Measurements from ENCODE around the gene C1QTNF7. TPM values are rescaled to one million over a fixed set of nuclear protein-coding genes. Genes with fewer than 3 reads are reported as not detected.

C1QTNF7 gene
- total and polyA plus RNA-seq, 2 of the 13 experiments (the other 11 are each of a cell fraction or from before 2014, with no cell fraction given) = not detected

DNA sequence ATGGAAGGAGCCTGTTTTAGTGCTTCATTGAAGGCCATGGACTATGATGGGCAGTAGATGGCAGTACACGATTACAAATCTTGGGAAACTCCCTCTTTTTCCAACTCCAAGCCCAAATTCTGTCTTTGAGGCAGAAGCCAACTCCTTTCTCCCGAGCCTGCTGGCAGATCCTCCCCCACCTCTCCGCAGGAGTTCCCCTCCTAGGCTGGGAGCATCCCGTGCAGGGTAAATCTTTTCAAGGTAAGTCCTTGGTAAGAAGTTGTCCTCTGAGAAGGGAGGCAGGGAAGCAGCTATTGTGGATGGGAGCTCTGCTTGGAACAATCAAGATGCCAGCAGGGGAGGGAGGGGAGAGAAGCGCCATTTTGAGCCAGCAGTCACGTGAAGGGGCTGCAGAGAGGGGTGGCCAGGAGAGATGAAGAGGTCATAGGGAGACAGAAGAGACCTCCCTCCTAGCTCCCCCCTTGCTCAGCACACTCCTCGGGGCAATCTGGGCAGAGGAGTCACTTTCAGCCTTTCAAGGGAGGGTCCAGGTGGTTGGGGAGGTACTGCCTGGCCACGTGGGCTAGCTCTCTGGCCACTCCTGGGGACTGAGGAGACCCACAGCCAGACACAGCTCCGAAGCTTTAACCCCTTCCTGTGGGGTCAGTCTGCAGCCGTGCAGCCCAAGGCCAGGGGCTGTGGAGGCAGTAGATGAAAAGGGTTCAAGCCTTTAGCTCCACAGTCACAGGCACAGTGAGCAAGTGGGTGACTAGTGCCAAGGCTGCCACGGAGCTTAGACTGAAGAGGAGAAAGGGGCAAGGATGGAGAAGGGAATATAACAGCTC, 51.5 kb downstream of the C1QTNF7 start (continued):
- no peak for TF ChIP-seq HNF4A (CRISPR knock-in tag; IDR thresholded peaks at IDR 0.05)
- no peak for TF ChIP-seq ATF1 (CRISPR knock-in tag; IDR thresholded peaks at IDR 0.05)
- TF ChIP-seq ZNF276 (CRISPR knock-in tag; IDR thresholded peaks at IDR 0.05; ENCODE audit: low read depth) = no peak
- no peak for TF ChIP-seq MLLT10 (CRISPR knock-in tag; IDR thresholded peaks at IDR 0.05)
- 0 out of 2 replicates have a peak, but pooled peaks have one; percentile 60 for TF ChIP-seq ARHGAP35 (CRISPR knock-in tag; IDR thresholded peaks at IDR 0.05; ENCODE audit: borderline replicate concordance)
- no peak for TF ChIP-seq ZSCAN9 (CRISPR knock-in tag; IDR thresholded peaks at IDR 0.05; ENCODE audit: borderline replicate concordance)
- TF ChIP-seq CTCF (CRISPR knock-in tag; IDR thresholded peaks at IDR 0.05) = peak; percentile 86
- TF ChIP-seq ZNF563 (CRISPR knock-in tag; IDR thresholded peaks at IDR 0.05) = no peak
- no peak for TF ChIP-seq PCBP1 (IDR thresholded peaks at IDR 0.05; ENCODE audit: borderline replicate concordance, low read depth, low read length)
- no peak for TF ChIP-seq PREB (CRISPR knock-in tag; IDR thresholded peaks at IDR 0.05)
- TF ChIP-seq MED1 (CRISPR knock-in tag; IDR thresholded peaks at IDR 0.05) = no peak
- TF ChIP-seq HMGXB4 (CRISPR knock-in tag; IDR thresholded peaks at IDR 0.05; ENCODE audit: borderline replicate concordance in 1 of 2, low read depth in 1 of 2) = peak in 1 of 2 experiments; percentile 78; a peak in 3 of 4 replicates
- no peak for TF ChIP-seq GMEB2 (CRISPR knock-in tag; IDR thresholded peaks at IDR 0.05; ENCODE audit: low read depth)
- TF ChIP-seq IRF1 (CRISPR knock-in tag; IDR thresholded peaks at IDR 0.05; ENCODE audit: low read depth) = no peak
- TF ChIP-seq ZNF12 (CRISPR knock-in tag; IDR thresholded peaks at IDR 0.05) = no peak
- TF ChIP-seq, protein P1, sequence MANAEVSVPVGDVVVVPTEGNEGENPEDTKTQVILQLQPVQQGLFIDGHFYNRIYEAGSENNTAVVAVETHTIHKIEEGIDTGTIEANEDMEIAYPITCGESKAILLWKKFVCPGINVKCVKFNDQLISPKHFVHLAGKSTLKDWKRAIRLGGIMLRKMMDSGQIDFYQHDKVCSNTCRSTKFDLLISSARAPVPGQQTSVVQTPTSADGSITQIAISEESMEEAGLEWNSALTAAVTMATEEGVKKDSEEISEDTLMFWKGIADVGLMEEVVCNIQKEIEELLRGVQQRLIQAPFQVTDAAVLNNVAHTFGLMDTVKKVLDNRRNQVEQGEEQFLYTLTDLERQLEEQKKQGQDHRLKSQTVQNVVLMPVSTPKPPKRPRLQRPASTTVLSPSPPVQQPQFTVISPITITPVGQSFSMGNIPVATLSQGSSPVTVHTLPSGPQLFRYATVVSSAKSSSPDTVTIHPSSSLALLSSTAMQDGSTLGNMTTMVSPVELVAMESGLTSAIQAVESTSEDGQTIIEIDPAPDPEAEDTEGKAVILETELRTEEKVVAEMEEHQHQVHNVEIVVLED (CRISPR knock-in tag; IDR thresholded peaks at IDR 0.05; ENCODE audit: borderline replicate concordance) = no peak
- no peak for TF ChIP-seq PHF5A (CRISPR knock-in tag; IDR thresholded peaks at IDR 0.05; ENCODE audit: low read depth, unreplicated experiment)
